SK-N-SH (cell line): Measurements from ENCODE around the gene ZDHHC14. TPM values are rescaled to one million over a fixed set of nuclear protein-coding genes. Genes with fewer than 3 reads are reported as not detected.
"Not testable (repeated sequence)": the region's sequence is repeated elsewhere in the genome, so short reads cannot be mapped to it uniquely, and the experiment has no call there.

ENCODE experiments used
- CTCF ChIA-PET: fragments of 300-600, 350-600 bp; formaldehyde crosslinking; extraction: SDS; loops from one replicate; lab custom pipeline; 2021; lab: Yijun Ruan, JAX
- POLR2A ChIA-PET: fragments of 350-600 bp; sonication (Branson Sonifier 250); formaldehyde crosslinking; extraction: SDS; loops from one replicate; lab custom pipeline; 2020; ENCODE audit warnings: antibody characterized with exemption, inconsistent platforms; lab: Yijun Ruan, JAX
- DNase-seq: peaks from one replicate; pipeline ENCODE4 v3.0.0; 2012
- H2AFZ ChIP-seq: fragments of 200-600 bp; sonication (generic); 2 replicates; pipeline ENCODE4 v1.8.1; 2016; ENCODE audit warnings: antibody characterized with exemption, mild to moderate bottlenecking, low read depth
- H3F3A ChIP-seq: fragments of 200-600 bp; sonication (generic); replicated peaks from 2 replicates; pipeline ENCODE3; 2016; ENCODE audit warnings: antibody characterized with exemption, mild to moderate bottlenecking; ENCODE audit not compliant: insufficient read depth
- H3K27ac ChIP-seq, 2 experiments: fragments of 200-500 bp in 1 of 2; fragments of 200-600 bp in 1 of 2; sonication (Bioruptor generic) in 1 of 2; sonication (generic), shearing (Covaris generic) in 1 of 2; 2 replicates each; pipeline versions ENCODE4 v1.5.1 to v1.6.1; 2014 to 2016; ENCODE audit warnings: low read depth in 2 of 2, inconsistent platforms in 1 of 2, low read length in 1 of 2, mild to moderate bottlenecking in 1 of 2, mixed read lengths in 1 of 2
- H3K27me3 ChIP-seq: fragments of 200-600 bp; sonication (generic), shearing (Covaris generic); 2 replicates; pipeline ENCODE4 v1.6.1; 2016; ENCODE audit warnings: mixed run types; ENCODE audit not compliant: insufficient read depth
- H3K36me3 ChIP-seq, 2 experiments: fragments of 200-500 bp in 1 of 2; fragments of 200-600 bp in 1 of 2; sonication (Bioruptor generic) in 1 of 2; sonication (generic) in 1 of 2; replicated peaks in 1 of 2; 2 replicates each; pipeline versions ENCODE3 to v1.5.1; 2014 to 2016; ENCODE audit warnings: low read length in 1 of 2, mild to moderate bottlenecking in 1 of 2; ENCODE audit not compliant: insufficient read depth in 2 of 2, control insufficient read depth in 1 of 2
- H3K4me1 ChIP-seq, 2 experiments: fragments of 200-500 bp in 1 of 2; fragments of 200-600 bp in 1 of 2; sonication (Bioruptor generic) in 1 of 2; sonication (generic), shearing (Covaris generic) in 1 of 2; 2 replicates each; pipeline versions ENCODE4 v1.5.1 to v1.6.1; 2014 to 2016; ENCODE audit warnings: low read depth in 1 of 2, low read length in 1 of 2, mixed run types in 1 of 2; ENCODE audit not compliant: insufficient read depth in 2 of 2, control insufficient read depth in 1 of 2
- H3K4me2 ChIP-seq: fragments of 200-600 bp; sonication (generic), shearing (Covaris generic); 2 replicates; pipeline ENCODE4 v1.6.1; 2017; ENCODE audit warnings: mixed run types
- H3K4me3 ChIP-seq, 2 experiments: fragments of 200-500 bp in 1 of 2; fragments of 200-600 bp in 1 of 2; sonication (Bioruptor generic) in 1 of 2; sonication (generic), shearing (Covaris generic) in 1 of 2; 2 replicates each; pipeline versions ENCODE4 v1.5.1 to v1.8.1; 2014 to 2016; ENCODE audit warnings: low read depth in 2 of 2, inconsistent platforms in 1 of 2, low read length in 1 of 2, mild to moderate bottlenecking in 1 of 2, mixed read lengths in 1 of 2, moderate library complexity in 1 of 2
- H3K79me2 ChIP-seq: fragments of 200-600 bp; sonication (generic); 2 replicates; pipeline ENCODE4 v1.8.1; 2017; ENCODE audit warnings: mild to moderate bottlenecking; ENCODE audit not compliant: insufficient read depth
- H3K9ac ChIP-seq: fragments of 200-600 bp; sonication (generic); 2 replicates; pipeline ENCODE4 v1.6.1; 2017; ENCODE audit warnings: mixed run types
- H3K9me2 ChIP-seq: fragments of 200-600 bp; sonication (generic); 2 replicates; pipeline ENCODE4 v1.6.1; 2017; ENCODE audit warnings: mixed run types
- H3K9me3 ChIP-seq: fragments of 200-600 bp; sonication (generic); 2 replicates; pipeline ENCODE4 v1.6.1; 2017; ENCODE audit warnings: mixed run types, mild to moderate bottlenecking, moderate library complexity
- H4K20me1 ChIP-seq: fragments of 200-600 bp; sonication (generic); 2 replicates; pipeline ENCODE4 v1.6.1; 2017; ENCODE audit warnings: mild to moderate bottlenecking, mixed run types; ENCODE audit not compliant: insufficient read depth
- CHD2 ChIP-seq: fragments of 150-350 bp; IDR thresholded peaks from 2 replicates; pipeline ENCODE4 v1.6.1; 2018; ENCODE audit warnings: low read length; ENCODE audit not compliant: partially characterized antibody
- CTCF ChIP-seq: fragments of 200-600 bp; sonication (generic); IDR thresholded peaks from 2 replicates; pipeline ENCODE4 v1.6.1; 2017; ENCODE audit warnings: antibody characterized with exemption, mild to moderate bottlenecking, moderate library complexity
- ELF1 ChIP-seq: IDR thresholded peaks from 2 replicates; pipeline ENCODE4 v1.4.0; 2012
- EP300 ChIP-seq, 2 experiments: IDR thresholded peaks; 2 replicates each; pipeline versions ENCODE4 v1.4.0 to v1.6.1; 2012; ENCODE audit warnings: borderline replicate concordance in 1 of 2, low read depth in 1 of 2, low read length in 1 of 2
- FOSL2 ChIP-seq: IDR thresholded peaks from 2 replicates; pipeline ENCODE4 v1.4.0; 2012; ENCODE audit warnings: low read depth, mild to moderate bottlenecking, moderate library complexity, borderline replicate concordance
- FOXM1 ChIP-seq: IDR thresholded peaks from 2 replicates; pipeline ENCODE4 v1.4.0; 2012; ENCODE audit warnings: low read depth, mild to moderate bottlenecking
- GABPA ChIP-seq: IDR thresholded peaks from 2 replicates; pipeline ENCODE4 v1.4.0; 2012; ENCODE audit warnings: low read depth, mild to moderate bottlenecking
- GATA2 ChIP-seq: sonication (generic); formaldehyde crosslinking; IDR thresholded peaks from 2 replicates; pipeline ENCODE4 v1.5.0; 2020; ENCODE audit warnings: mild to moderate bottlenecking, missing genetic modification reagents
- IRF3 ChIP-seq: fragments of 150-350 bp; IDR thresholded peaks from 2 replicates; pipeline ENCODE4 v1.6.1; 2016; ENCODE audit warnings: mild to moderate bottlenecking, low read depth, low read length
- MEF2A ChIP-seq: IDR thresholded peaks from 2 replicates; pipeline ENCODE4 v1.4.0; 2012; ENCODE audit warnings: low read depth, borderline replicate concordance
- NFIC ChIP-seq: IDR thresholded peaks from 2 replicates; pipeline ENCODE4 v1.4.0; 2012; ENCODE audit warnings: borderline replicate concordance
- PBX3 ChIP-seq: IDR thresholded peaks from 2 replicates; pipeline ENCODE4; 2012
- RAD21 ChIP-seq: IDR thresholded peaks from 2 replicates; pipeline ENCODE4 v1.6.1; 2012; ENCODE audit warnings: mild to moderate bottlenecking, low read length
- RCOR1 ChIP-seq: fragments of 150-350 bp; IDR thresholded peaks from 2 replicates; pipeline ENCODE4 v1.6.1; 2017; ENCODE audit warnings: antibody characterized with exemption, low read length
- RXRA ChIP-seq: IDR thresholded peaks from 2 replicates; pipeline ENCODE4 v1.4.0; 2012; ENCODE audit warnings: low read depth, mild to moderate bottlenecking, borderline replicate concordance
- SIN3A ChIP-seq: IDR thresholded peaks from 2 replicates; pipeline ENCODE4 v1.6.1; 2012; ENCODE audit warnings: low read depth, mild to moderate bottlenecking, low read length, moderate library complexity, borderline replicate concordance
- SMC3 ChIP-seq: IDR thresholded peaks from 2 replicates; pipeline ENCODE4 v1.6.1; 2012; ENCODE audit warnings: low read depth, low read length, improper control_type of control experiment
- TCF12 ChIP-seq: IDR thresholded peaks from 2 replicates; pipeline ENCODE4 v1.4.0; 2012
- TEAD4 ChIP-seq: IDR thresholded peaks from 2 replicates; pipeline ENCODE4 v1.4.0; 2012; ENCODE audit warnings: mild to moderate bottlenecking, borderline replicate concordance; ENCODE audit not compliant: insufficient read depth
- WGBS: methylation state at CpG from one replicate; pipeline ENCODE4 v1.1.6; 2017; ENCODE audit warnings: low lambda C conversion rate; 5-methylcytosine and 5-hydroxymethylcytosine counted together
- polyA plus RNA-seq, 3 experiments: library from polyadenylated mRNA; depleted of rRNA; stranded (reverse); fragments of >200 nt; gene quantifications; 2 replicates each; pipeline ENCODE4 v1.2.3, GENCODE V29; 2012

The ZDHHC14 gene
- polyA plus RNA-seq, 1 of the 3 experiments (the other 2 are of a cell fraction), result 5.4 TPM

GRCh38 chr6:157718503-157719187 is 337.7 kb downstream of the ZDHHC14 start:
- peaks cover 7% of the 10 kb centered on the region for H3F3A ChIP-seq
- H3K27ac ChIP-seq, result peak overlapping the region in 1 of 2 experiments; percentile 67; a peak in 2 of 4 replicates
- no peaks in the 10 kb centered on the region for H4K20me1 ChIP-seq
- H3K36me3 ChIP-seq, result no peaks in the 10 kb centered on the region
- H3K4me1 ChIP-seq, result peaks cover 10 to 16% of the 10 kb centered on the region in 2 experiments
- H3K27me3 ChIP-seq, result no peaks in the 10 kb centered on the region
- H3K9me3 ChIP-seq, result no peaks in the 10 kb centered on the region
- no peaks in the 10 kb centered on the region for H3K9me2 ChIP-seq
- 81% methylated on average over 4 of the region's 7 CpGs for WGBS
- DNase-seq, result no peak
- TF ChIP-seq RAD21, result no peak
- TF ChIP-seq, all 33 proteins: peak for 0
- ChIA-PET CTCF (no interaction called here), POLR2A (no interaction called here)
- no peaks in the 10 kb centered on the region for H3K79me2 ChIP-seq
- no peak overlapping the region for H3K9ac ChIP-seq
- H3K4me2 ChIP-seq, result peak overlapping the region; percentile 52; the same call in 1 of the 2 replicates
- H2AFZ ChIP-seq, result no peak overlapping the region
- no peak overlapping the region for H3K4me3 ChIP-seq

GRCh38 chr6:157720964-157721363 is 340.0 kb downstream of the ZDHHC14 start:
- H3K27me3 ChIP-seq, H3F3A ChIP-seq, H3K4me3 ChIP-seq, H2AFZ ChIP-seq, H3K36me3 ChIP-seq, DNase-seq, POLR2A ChIA-PET, H3K9me2 ChIP-seq, CTCF ChIA-PET, H3K9ac ChIP-seq, H3K79me2 ChIP-seq, H4K20me1 ChIP-seq, H3K27ac ChIP-seq, H3K9me3 ChIP-seq, H3K4me2 ChIP-seq: not testable (repeated sequence)
- WGBS, result 94% methylated on average over 6 of the region's 6 CpGs
- peaks cover 10 to 16% of the 10 kb centered on the region in 2 experiments for H3K4me1 ChIP-seq

- no peaks in the 10 kb centered on the region for H4K20me1 ChIP-seq
- H3K27me3 ChIP-seq, result no peaks in the 10 kb centered on the region
- H3K4me2 ChIP-seq, result no peak overlapping the region
- WGBS, result 90% methylated on average over 18 of the region's 18 CpGs
- H3K9me3 ChIP-seq, result no peaks in the 10 kb centered on the region
- no peak overlapping the region for H2AFZ ChIP-seq
- ChIA-PET POLR2A (no interaction called here), CTCF (no interaction called here)
- H3K79me2 ChIP-seq, result no peaks in the 10 kb centered on the region
- H3K9ac ChIP-seq, result no peak overlapping the region
- H3K4me1 ChIP-seq, result peaks cover 10 to 16% of the 10 kb centered on the region in 2 experiments
- H3K4me3 ChIP-seq, result no peak overlapping the region
- H3F3A ChIP-seq, result peaks cover 7% of the 10 kb centered on the region
- no peaks in the 10 kb centered on the region for H3K9me2 ChIP-seq
- no peaks in the 10 kb centered on the region for H3K36me3 ChIP-seq
- DNase-seq, result no peak
- no peak overlapping the region for H3K27ac ChIP-seq
- TF ChIP-seq CHD2 (no peak), TCF12 (no peak), TEAD4 (no peak), ELF1 (no peak), IRF3 (no peak), CTCF (no peak), PBX3 (no peak), GABPA (no peak), SMC3 (no peak), RXRA (no peak), RCOR1 (no peak), NFIC (no peak), GATA2 (CRISPR knock-in tag) (no peak), SIN3A (no peak), MEF2A (no peak), FOXM1 (no peak), FOSL2 (no peak), EP300 (IDR thresholded peaks at IDR 0.05; ENCODE audit: borderline replicate concordance in 1 of 2, low read depth in 1 of 2, low read length in 1 of 2) (no peak)
Measured at GRCh38 chr6:157721426-157721825, 340.4 kb downstream of the ZDHHC14 start.
